HepG2 (cell line): ENCODE measurements around the gene HSPA1L. TPM values are rescaled to one million over a fixed set of nuclear protein-coding genes. Genes with fewer than 3 reads are reported as not detected.

Experiments
- KDM1A ChIP-seq: IDR thresholded peaks from 2 replicates; pipeline ENCODE4 v1.6.1; 2016; ENCODE audit warnings: missing compliant biosample characterization
- MIER2 ChIP-seq: IDR thresholded peaks from 2 replicates; pipeline ENCODE4 v1.6.1; 2016; ENCODE audit warnings: missing biosample characterization, missing genetic modification reagents
- PHF5A ChIP-seq: IDR thresholded peaks from one replicate; pipeline ENCODE4 v1.6.1; 2018; ENCODE audit warnings: low read depth, missing genetic modification reagents; ENCODE audit not compliant: unreplicated experiment
- RBM39 ChIP-seq: fragments of 200-400 bp; formaldehyde crosslinking; IDR thresholded peaks from one replicate; pipeline ENCODE4 v1.6.1; 2018; ENCODE audit warnings: antibody characterized with exemption, mild to moderate bottlenecking, low read depth, low read length; ENCODE audit not compliant: poor library complexity, severe bottlenecking
- ZBTB8A ChIP-seq: sonication (generic); formaldehyde crosslinking; IDR thresholded peaks from 2 replicates; pipeline ENCODE4 v1.4.0; 2020; ENCODE audit warnings: mild to moderate bottlenecking, low read depth, missing genetic modification reagents, borderline replicate concordance
- ZFP82 ChIP-seq: sonication (generic); formaldehyde crosslinking; IDR thresholded peaks from 2 replicates; pipeline ENCODE4 v1.5.1; 2020; ENCODE audit warnings: mild to moderate bottlenecking, missing genetic modification reagents, borderline replicate concordance
- ZKSCAN5 ChIP-seq: sonication (generic); formaldehyde crosslinking; IDR thresholded peaks from 2 replicates; pipeline ENCODE4 v1.5.1; 2020; ENCODE audit warnings: mild to moderate bottlenecking, missing genetic modification reagents
- ZNF329 ChIP-seq: sonication (generic); formaldehyde crosslinking; IDR thresholded peaks from 2 replicates; pipeline ENCODE4 v1.9.0; 2021; ENCODE audit warnings: low read depth, mild to moderate bottlenecking, missing genetic modification reagents
- ZNF34 ChIP-seq: sonication (generic); formaldehyde crosslinking; IDR thresholded peaks from 2 replicates; pipeline ENCODE4 v1.4.0; 2020; ENCODE audit warnings: mild to moderate bottlenecking, missing genetic modification reagents, borderline replicate concordance
- ZNF768 ChIP-seq: sonication (generic); formaldehyde crosslinking; IDR thresholded peaks from 2 replicates; pipeline ENCODE4 v1.4.0; 2020; ENCODE audit warnings: missing genetic modification reagents
- polyA plus RNA-seq, 8 experiments: library from polyadenylated mRNA; depleted of rRNA in 3 of 8; stranded (reverse) in 7 of 8; unstranded in 1 of 8; fragments of >200 nt; fragmentation: Illumina TruSeq in 4 of 8; extraction: Trizol in 4 of 8; gene quantifications; 2 replicates each; pipeline versions ENCODE4 v1.2.1 to v1.2.3, GENCODE V29; 2011 to 2016; ENCODE audit warnings: low read depth in 4 of 8, missing spikeins in 1 of 8, mixed read lengths in 1 of 8; ENCODE audit not compliant: insufficient read depth in 1 of 8
- total RNA-seq, 5 experiments: library from RNA; depleted of rRNA; stranded (reverse); fragments of >200 nt; fragmentation: Illumina TruSeq; extraction: Trizol; gene quantifications; 2 replicates each; pipeline ENCODE4 v1.2.3, GENCODE V29; 2016; ENCODE audit warnings: low read depth in 1 of 5
- TF ChIP-seq, protein P1 (sequence below): sonication (generic); formaldehyde crosslinking; IDR thresholded peaks from 2 replicates; pipeline ENCODE4 v1.5.0; 2020; ENCODE audit warnings: missing genetic modification reagents
- TF ChIP-seq, protein P2 (sequence below): IDR thresholded peaks from 2 replicates; pipeline ENCODE4 v1.6.1; 2016; ENCODE audit warnings: mild to moderate bottlenecking, missing biosample characterization, missing genetic modification reagents
- TF ChIP-seq, protein P3 (sequence below): sonication (generic); formaldehyde crosslinking; IDR thresholded peaks from one replicate; pipeline ENCODE4 v1.5.1; 2020; ENCODE audit warnings: mild to moderate bottlenecking, missing genetic modification reagents; ENCODE audit errors: not compliant biosample characterization
- TF ChIP-seq, protein P4 (sequence below): sonication (generic); formaldehyde crosslinking; IDR thresholded peaks from 2 replicates; pipeline ENCODE4 v1.4.0; 2020; ENCODE audit warnings: missing genetic modification reagents

The HSPA1L gene
- total and polyA plus RNA-seq, 2 of the 13 experiments (the other 11 are each of a cell fraction or from before 2014, with no cell fraction given) = 0.55 to 1.0 TPM

DNA sequence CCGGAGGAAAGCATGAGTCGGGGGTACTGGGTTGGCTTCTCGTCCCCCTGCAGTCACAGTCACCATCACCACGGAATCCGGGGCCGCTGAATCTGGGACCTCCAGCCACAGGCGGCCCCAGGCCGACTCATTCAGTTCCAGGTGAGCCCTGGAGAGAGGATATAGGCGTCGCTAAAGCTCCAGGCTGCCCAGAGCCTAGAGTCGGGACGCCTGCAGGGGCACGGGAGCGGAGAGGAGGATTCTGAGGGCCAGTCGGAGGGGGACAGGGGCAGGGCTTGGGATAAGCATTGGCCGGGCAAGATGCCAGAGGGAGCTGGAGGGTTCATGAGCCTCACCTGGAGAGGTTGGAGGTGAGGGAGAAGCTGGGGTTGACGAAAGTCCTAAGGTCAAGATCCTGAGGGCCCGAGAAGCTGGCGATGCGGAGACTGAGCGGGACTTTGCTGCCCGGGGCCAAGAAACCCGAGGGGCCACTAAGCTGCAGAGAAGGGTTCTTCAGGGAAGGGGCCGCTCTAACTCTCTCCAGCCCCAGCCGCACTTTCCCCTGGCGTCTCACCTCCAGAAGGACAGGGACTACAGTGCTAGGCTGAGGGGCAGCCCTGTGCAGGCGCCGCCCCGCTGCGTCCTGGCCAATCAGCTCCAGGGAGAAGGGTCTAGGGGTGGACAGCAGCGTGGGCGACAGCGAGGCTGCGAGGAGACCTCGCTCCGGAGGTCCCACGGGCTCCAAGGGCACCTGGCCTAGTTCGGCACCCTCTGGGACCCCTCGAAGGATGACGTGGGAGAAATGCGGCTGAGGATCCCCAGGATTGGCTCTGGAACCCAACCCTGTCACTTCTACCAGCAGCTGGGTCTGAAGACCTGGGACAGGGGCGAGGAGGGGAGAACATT, 48.9 kb downstream of the HSPA1L start (continued):
- TF ChIP-seq, protein P1, sequence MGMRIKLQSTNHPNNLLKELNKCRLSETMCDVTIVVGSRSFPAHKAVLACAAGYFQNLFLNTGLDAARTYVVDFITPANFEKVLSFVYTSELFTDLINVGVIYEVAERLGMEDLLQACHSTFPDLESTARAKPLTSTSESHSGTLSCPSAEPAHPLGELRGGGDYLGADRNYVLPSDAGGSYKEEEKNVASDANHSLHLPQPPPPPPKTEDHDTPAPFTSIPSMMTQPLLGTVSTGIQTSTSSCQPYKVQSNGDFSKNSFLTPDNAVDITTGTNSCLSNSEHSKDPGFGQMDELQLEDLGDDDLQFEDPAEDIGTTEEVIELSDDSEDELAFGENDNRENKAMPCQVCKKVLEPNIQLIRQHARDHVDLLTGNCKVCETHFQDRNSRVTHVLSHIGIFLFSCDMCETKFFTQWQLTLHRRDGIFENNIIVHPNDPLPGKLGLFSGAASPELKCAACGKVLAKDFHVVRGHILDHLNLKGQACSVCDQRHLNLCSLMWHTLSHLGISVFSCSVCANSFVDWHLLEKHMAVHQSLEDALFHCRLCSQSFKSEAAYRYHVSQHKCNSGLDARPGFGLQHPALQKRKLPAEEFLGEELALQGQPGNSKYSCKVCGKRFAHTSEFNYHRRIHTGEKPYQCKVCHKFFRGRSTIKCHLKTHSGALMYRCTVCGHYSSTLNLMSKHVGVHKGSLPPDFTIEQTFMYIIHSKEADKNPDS (CRISPR knock-in tag) = no peak
- no peak for TF ChIP-seq KDM1A (CRISPR knock-in tag)
- TF ChIP-seq RBM39 = no peak
- TF ChIP-seq ZFP82 (CRISPR knock-in tag) = no peak
- no peak for TF ChIP-seq ZNF768 (CRISPR knock-in tag)
- TF ChIP-seq ZKSCAN5 (CRISPR knock-in tag) = peak; percentile 98
- TF ChIP-seq ZBTB8A = no peak
- TF ChIP-seq, protein P2, sequence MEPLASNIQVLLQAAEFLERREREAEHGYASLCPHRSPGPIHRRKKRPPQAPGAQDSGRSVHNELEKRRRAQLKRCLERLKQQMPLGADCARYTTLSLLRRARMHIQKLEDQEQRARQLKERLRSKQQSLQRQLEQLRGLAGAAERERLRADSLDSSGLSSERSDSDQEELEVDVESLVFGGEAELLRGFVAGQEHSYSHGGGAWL (CRISPR knock-in tag) = peak; percentile 74; the same call in 1 of the 2 replicates
- TF ChIP-seq MIER2 (CRISPR knock-in tag) = no peak
- TF ChIP-seq, protein P3, sequence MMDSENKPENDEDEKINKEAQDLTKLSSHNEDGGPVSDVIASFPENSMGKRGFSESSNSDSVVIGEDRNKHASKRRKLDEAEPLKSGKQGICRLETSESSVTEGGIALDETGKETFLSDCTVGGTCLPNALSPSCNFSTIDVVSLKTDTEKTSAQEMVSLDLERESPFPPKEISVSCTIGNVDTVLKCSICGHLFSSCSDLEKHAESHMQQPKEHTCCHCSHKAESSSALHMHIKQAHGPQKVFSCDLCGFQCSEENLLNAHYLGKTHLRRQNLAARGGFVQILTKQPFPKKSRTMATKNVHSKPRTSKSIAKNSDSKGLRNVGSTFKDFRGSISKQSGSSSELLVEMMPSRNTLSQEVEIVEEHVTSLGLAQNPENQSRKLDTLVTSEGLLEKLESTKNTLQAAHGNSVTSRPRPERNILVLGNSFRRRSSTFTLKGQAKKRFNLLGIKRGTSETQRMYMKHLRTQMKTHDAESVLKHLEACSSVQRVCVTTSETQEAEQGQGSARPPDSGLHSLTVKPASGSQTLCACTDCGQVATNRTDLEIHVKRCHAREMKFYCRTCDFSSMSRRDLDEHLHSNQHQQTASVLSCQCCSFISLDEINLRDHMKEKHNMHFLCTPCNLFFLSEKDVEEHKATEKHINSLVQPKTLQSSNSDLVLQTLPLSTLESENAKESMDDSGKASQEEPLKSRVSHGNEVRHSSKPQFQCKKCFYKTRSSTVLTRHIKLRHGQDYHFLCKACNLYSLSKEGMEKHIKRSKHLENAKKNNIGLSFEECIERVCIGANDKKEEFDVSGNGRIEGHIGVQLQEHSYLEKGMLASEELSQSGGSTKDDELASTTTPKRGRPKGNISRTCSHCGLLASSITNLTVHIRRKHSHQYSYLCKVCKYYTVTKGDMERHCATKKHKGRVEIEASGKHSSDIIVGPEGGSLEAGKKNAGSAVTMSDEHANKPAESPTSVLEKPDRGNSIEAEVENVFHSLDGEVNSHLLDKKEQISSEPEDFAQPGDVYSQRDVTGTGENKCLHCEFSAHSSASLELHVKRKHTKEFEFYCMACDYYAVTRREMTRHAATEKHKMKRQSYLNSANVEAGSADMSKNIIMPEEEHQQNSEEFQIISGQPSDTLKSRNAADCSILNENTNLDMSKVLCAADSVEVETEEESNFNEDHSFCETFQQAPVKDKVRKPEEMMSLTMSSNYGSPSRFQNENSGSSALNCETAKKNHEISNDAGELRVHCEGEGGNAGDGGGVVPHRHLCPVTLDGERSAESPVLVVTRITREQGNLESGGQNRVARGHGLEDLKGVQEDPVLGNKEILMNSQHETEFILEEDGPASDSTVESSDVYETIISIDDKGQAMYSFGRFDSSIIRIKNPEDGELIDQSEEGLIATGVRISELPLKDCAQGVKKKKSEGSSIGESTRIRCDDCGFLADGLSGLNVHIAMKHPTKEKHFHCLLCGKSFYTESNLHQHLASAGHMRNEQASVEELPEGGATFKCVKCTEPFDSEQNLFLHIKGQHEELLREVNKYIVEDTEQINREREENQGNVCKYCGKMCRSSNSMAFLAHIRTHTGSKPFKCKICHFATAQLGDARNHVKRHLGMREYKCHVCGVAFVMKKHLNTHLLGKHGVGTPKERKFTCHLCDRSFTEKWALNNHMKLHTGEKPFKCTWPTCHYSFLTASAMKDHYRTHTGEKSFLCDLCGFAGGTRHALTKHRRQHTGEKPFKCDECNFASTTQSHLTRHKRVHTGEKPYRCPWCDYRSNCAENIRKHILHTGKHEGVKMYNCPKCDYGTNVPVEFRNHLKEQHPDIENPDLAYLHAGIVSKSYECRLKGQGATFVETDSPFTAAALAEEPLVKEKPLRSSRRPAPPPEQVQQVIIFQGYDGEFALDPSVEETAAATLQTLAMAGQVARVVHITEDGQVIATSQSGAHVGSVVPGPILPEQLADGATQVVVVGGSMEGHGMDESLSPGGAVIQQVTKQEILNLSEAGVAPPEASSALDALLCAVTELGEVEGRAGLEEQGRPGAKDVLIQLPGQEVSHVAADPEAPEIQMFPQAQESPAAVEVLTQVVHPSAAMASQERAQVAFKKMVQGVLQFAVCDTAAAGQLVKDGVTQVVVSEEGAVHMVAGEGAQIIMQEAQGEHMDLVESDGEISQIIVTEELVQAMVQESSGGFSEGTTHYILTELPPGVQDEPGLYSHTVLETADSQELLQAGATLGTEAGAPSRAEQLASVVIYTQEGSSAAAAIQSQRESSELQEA (CRISPR knock-in tag) = peak; percentile 88
- TF ChIP-seq PHF5A (CRISPR knock-in tag) = no peak
- TF ChIP-seq, protein P4, sequence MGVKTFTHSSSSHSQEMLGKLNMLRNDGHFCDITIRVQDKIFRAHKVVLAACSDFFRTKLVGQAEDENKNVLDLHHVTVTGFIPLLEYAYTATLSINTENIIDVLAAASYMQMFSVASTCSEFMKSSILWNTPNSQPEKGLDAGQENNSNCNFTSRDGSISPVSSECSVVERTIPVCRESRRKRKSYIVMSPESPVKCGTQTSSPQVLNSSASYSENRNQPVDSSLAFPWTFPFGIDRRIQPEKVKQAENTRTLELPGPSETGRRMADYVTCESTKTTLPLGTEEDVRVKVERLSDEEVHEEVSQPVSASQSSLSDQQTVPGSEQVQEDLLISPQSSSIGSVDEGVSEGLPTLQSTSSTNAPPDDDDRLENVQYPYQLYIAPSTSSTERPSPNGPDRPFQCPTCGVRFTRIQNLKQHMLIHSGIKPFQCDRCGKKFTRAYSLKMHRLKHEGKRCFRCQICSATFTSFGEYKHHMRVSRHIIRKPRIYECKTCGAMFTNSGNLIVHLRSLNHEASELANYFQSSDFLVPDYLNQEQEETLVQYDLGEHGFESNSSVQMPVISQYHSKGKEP = 0 out of 2 replicates have a peak, but pooled peaks have one; percentile 39
- TF ChIP-seq ZNF329 (CRISPR knock-in tag) = no peak
- no peak for TF ChIP-seq ZNF34 (CRISPR knock-in tag)
